Measurements from ENCODE around the gene PRKD3. TPM values are rescaled to one million over a fixed set of nuclear protein-coding genes. Genes with fewer than 3 reads are reported as not detected.

The PRKD3 gene
- total RNA-seq, 4 donors from 2014 or later: 29.3 to 40.3 (median 38.3) TPM

- H3K27me3 ChIP-seq: no peaks in the 10 kb centered on the region
- H3K9me3 ChIP-seq: no peaks in the 10 kb centered on the region
- TF ChIP-seq EP300 (IDR thresholded peaks at IDR 0.05) (no peak), POLR2A (IDR thresholded peaks at IDR 0.05) (no peak), POLR2AphosphoS5 (IDR thresholded peaks at IDR 0.05) (no peak), CTCF (IDR thresholded peaks at IDR 0.05) (no peak)
- H3K36me3 ChIP-seq: no peaks in the 10 kb centered on the region
- peak overlapping the region; percentile 92 to 95 (median 94) for H3K27ac ChIP-seq
- H3K4me1 ChIP-seq: peaks cover 0 to 65% (median 3%) of the 10 kb centered on the region in 3 donors
- peak overlapping the region; percentile 93 to 98 for H3K4me3 ChIP-seq
- ATAC-seq: peak; percentile 12
- 0% methylated on average over 6 to 16 of the region's 61 CpGs for WGBS, 2 donors (ENCODE audit: low coverage in 1 of 2)
Observed at GRCh38 chr2:37323781-37324535, 675 bp downstream of the PRKD3 start.

- H3K27ac ChIP-seq: peak overlapping the region; percentile 92 to 95 (median 94)
- TF ChIP-seq POLR2AphosphoS5 (IDR thresholded peaks at IDR 0.05) (no peak), EP300 (IDR thresholded peaks at IDR 0.05) (no peak)
- no peaks in the 10 kb centered on the region for H3K9me3 ChIP-seq
- ATAC-seq: no peak
- peaks cover 0 to 72% (median 3%) of the 10 kb centered on the region in 3 donors for H3K4me1 ChIP-seq
- H3K36me3 ChIP-seq: no peaks in the 10 kb centered on the region
- H3K4me3 ChIP-seq: peak overlapping the region; percentile 93 to 98
- no peaks in the 10 kb centered on the region for H3K27me3 ChIP-seq
- WGBS, 2 donors (ENCODE audit: low coverage in 1 of 2): 7 to 10% methylated on average over 10 to 13 of the region's 13 CpGs
Observed at GRCh38 chr2:37323176-37323780, 1.4 kb downstream of the PRKD3 start.

GRCh38 chr2:37322368-37322767 lies 2.3 kb downstream of the PRKD3 start:
- Histone ChIP-seq H3K4me3 (peak overlapping the region; percentile 93 to 98), H3K36me3 (no peaks in the 10 kb centered on the region), H3K9me3 (no peaks in the 10 kb centered on the region), H3K27me3 (no peaks in the 10 kb centered on the region), H3K27ac (peak overlapping the region in 1 of 4 donors; percentile 94), H3K4me1 (peaks cover 0 to 81% (median 3%) of the 10 kb centered on the region in 3 donors)
- TF ChIP-seq CTCF (IDR thresholded peaks at IDR 0.05): no peak
- TF ChIP-seq EP300 (IDR thresholded peaks at IDR 0.05): no peak
- TF ChIP-seq POLR2AphosphoS5 (IDR thresholded peaks at IDR 0.05): no peak
- no peak for TF ChIP-seq POLR2A (IDR thresholded peaks at IDR 0.05)
- ATAC-seq: no peak

- Histone ChIP-seq H3K27me3 (no peaks in the 10 kb centered on the region), H3K27ac (no peak overlapping the region), H3K9me3 (no peaks in the 10 kb centered on the region), H3K36me3 (peaks cover 0 to 1% of the 10 kb centered on the region in 2 donors), H3K4me3 (no peak overlapping the region), H3K4me1 (peaks cover 0 to 81% (median 3%) of the 10 kb centered on the region in 3 donors)
- TF ChIP-seq POLR2AphosphoS5 (IDR thresholded peaks at IDR 0.05): no peak
- no peak for TF ChIP-seq POLR2A (IDR thresholded peaks at IDR 0.05)
- TF ChIP-seq EP300 (IDR thresholded peaks at IDR 0.05): no peak
- TF ChIP-seq CTCF (IDR thresholded peaks at IDR 0.05): no peak
- no peak for ATAC-seq
- 63 to 76% methylated on average over 4 of the region's 4 CpGs for WGBS, 2 donors (ENCODE audit: low coverage in 1 of 2)
Observed at GRCh38 chr2:37321029-37321682, 3.5 kb downstream of the PRKD3 start.

GRCh38 chr2:37319754-37320609 lies 4.7 kb downstream of the PRKD3 start:
- ATAC-seq: no peak
- no peaks in the 10 kb centered on the region for H3K9me3 ChIP-seq
- TF ChIP-seq POLR2A (IDR thresholded peaks at IDR 0.05): no peak
- TF ChIP-seq EP300 (IDR thresholded peaks at IDR 0.05): no peak
- TF ChIP-seq POLR2AphosphoS5 (IDR thresholded peaks at IDR 0.05): no peak
- H3K27me3 ChIP-seq: no peaks in the 10 kb centered on the region
- H3K36me3 ChIP-seq: peaks cover 0 to 6% of the 10 kb centered on the region in 2 donors
- H3K4me1 ChIP-seq: peaks cover 0 to 81% (median 3%) of the 10 kb centered on the region in 3 donors
- H3K27ac ChIP-seq: no peak overlapping the region
- 86 to 92% methylated on average over 10 of the region's 12 CpGs for WGBS, 2 donors (ENCODE audit: low coverage in 1 of 2)
- H3K4me3 ChIP-seq: no peak overlapping the region

All from gastroesophageal sphincter (tissue), 4 donors.